ENCODE measurements around the gene INHBC. TPM values are rescaled to one million over a fixed set of nuclear protein-coding genes. Genes with fewer than 3 reads are reported as not detected.

The INHBC gene, protein sequence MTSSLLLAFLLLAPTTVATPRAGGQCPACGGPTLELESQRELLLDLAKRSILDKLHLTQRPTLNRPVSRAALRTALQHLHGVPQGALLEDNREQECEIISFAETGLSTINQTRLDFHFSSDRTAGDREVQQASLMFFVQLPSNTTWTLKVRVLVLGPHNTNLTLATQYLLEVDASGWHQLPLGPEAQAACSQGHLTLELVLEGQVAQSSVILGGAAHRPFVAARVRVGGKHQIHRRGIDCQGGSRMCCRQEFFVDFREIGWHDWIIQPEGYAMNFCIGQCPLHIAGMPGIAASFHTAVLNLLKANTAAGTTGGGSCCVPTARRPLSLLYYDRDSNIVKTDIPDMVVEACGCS
- under 1 TPM in 3 of 4 donors, not detected in 1; 0.33 to 0.63 (median 0.54) TPM for total RNA-seq

DNA sequence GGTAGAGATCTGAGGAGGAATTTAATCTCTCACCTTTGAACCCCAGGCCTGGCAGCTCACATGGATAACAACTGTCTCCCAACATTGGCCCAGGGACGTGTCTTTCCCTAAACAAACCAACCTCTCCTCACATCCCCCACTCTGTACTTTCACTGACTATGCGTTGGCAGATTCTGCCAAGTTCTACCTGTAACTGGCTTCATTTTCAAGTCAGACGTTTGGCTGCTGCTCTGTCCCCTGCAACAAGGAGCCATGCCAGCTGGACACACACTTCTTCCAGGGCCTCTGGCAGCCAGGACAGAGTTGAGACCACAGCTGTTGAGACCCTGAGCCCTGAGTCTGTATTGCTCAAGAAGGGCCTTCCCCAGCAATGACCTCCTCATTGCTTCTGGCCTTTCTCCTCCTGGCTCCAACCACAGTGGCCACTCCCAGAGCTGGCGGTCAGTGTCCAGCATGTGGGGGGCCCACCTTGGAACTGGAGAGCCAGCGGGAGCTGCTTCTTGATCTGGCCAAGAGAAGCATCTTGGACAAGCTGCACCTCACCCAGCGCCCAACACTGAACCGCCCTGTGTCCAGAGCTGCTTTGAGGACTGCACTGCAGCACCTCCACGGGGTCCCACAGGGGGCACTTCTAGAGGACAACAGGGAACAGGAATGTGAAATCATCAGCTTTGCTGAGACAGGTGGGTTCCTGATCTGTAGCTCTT, at the start of gene INHBC:
TSS of gene INHBC (plus strand) at position 268 of the 707 bp plus-strand sequence. CDS start at position 371, 103 bp downstream.
- peaks cover 15 to 25% of the 10 kb centered on the region in 2 donors for H3K4me1 ChIP-seq
- no peaks in the 10 kb centered on the region for H3K9me3 ChIP-seq
- TF ChIP-seq, protein P1, sequence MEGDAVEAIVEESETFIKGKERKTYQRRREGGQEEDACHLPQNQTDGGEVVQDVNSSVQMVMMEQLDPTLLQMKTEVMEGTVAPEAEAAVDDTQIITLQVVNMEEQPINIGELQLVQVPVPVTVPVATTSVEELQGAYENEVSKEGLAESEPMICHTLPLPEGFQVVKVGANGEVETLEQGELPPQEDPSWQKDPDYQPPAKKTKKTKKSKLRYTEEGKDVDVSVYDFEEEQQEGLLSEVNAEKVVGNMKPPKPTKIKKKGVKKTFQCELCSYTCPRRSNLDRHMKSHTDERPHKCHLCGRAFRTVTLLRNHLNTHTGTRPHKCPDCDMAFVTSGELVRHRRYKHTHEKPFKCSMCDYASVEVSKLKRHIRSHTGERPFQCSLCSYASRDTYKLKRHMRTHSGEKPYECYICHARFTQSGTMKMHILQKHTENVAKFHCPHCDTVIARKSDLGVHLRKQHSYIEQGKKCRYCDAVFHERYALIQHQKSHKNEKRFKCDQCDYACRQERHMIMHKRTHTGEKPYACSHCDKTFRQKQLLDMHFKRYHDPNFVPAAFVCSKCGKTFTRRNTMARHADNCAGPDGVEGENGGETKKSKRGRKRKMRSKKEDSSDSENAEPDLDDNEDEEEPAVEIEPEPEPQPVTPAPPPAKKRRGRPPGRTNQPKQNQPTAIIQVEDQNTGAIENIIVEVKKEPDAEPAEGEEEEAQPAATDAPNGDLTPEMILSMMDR (IDR thresholded peaks at IDR 0.05): no peak
- TF ChIP-seq POLR2A (IDR thresholded peaks at IDR 0.05): no peak
- no peaks in the 10 kb centered on the region for H3K36me3 ChIP-seq
- 28 to 54% methylated on average over 3 to 7 of the region's 8 CpGs for WGBS, 2 donors
- intact Hi-C loops (cut with DNase I): no loop called here
- no peaks in the 10 kb centered on the region for H3K27me3 ChIP-seq
- peak within 1 kb of the TSS; percentile 21 to 51 (median 47) for H3K27ac ChIP-seq
- no peak within 1 kb of the TSS for H3K4me3 ChIP-seq (replicated peaks in 1 of 3)
- peak; percentile 62 to 70 for DNase-seq

DNA sequence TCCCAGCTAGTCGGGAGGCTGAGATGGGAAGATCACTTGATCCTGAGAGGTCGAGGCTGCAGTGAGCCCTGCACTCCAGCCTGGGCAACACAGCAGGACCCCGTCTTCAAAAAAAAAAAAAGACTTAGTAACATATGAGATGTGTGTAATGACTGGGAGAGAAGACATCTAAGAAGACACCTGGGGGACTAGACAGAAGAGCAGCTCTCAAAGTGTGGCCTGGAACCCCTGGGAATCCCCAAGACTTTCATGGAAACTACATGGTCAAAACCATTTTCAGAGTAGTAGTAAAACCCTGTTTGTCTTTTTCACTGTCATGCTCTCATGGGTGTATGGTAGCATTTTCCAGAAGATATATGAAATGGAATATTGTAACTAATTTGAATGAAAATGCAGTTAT, 49.0 kb upstream of the INHBC start:
- intact Hi-C loops (cut with DNase I): no loop called here
- Histone ChIP-seq H3K27me3 (no peaks in the 10 kb centered on the region), H3K4me1 (peaks cover 3 to 7% of the 10 kb centered on the region in 2 donors), H3K4me3 (replicated peaks in 1 of 3) (no peak overlapping the region), H3K27ac (no peak overlapping the region), H3K36me3 (peaks cover 0 to 3% of the 10 kb centered on the region in 2 donors), H3K9me3 (no peaks in the 10 kb centered on the region)
- DNase-seq: no peak
- 94 to 98% methylated on average over 3 of the region's 3 CpGs for WGBS, 2 donors
- no peak for TF ChIP-seq POLR2A (IDR thresholded peaks at IDR 0.05)
- TF ChIP-seq, protein P1 (IDR thresholded peaks at IDR 0.05): no peak

DNA sequence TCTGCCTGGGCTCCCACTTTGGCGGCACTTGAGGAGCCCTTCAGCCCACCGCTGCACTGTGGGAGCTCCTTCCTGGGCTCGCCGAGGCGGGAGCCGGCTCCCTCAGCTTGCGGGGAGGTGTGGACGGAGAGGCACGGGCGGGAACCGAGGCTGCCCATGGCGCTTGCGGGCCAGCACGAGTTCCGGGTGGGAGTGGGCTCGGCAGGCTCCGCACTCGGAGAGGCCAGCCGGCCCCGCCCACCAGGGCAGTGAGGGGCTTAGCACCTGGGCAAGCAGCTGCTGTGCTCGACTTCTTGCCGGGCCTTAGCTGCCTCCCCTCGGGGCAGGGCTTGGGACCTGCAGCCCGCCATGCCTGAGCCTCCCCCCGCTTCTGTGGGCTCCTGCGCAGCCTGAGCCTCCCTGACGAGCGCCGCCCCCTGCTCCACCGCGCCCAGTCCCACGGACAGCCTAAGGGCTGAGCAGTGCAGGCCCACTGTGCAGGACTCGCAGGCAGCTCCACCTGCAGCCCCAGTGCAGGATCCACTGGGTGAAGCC, 48.3 kb upstream of the INHBC start:
- intact Hi-C loops (cut with DNase I): no loop called here
- peaks cover 3 to 7% of the 10 kb centered on the region in 2 donors for H3K4me1 ChIP-seq
- no peak overlapping the region for H3K27ac ChIP-seq
- H3K4me3 ChIP-seq (replicated peaks in 1 of 3): no peak overlapping the region
- TF ChIP-seq POLR2A (IDR thresholded peaks at IDR 0.05): no peak
- TF ChIP-seq, protein P1 (IDR thresholded peaks at IDR 0.05): no peak
- H3K9me3 ChIP-seq: no peaks in the 10 kb centered on the region
- H3K27me3 ChIP-seq: no peaks in the 10 kb centered on the region
- peaks cover 0 to 3% of the 10 kb centered on the region in 2 donors for H3K36me3 ChIP-seq
- WGBS, 2 donors: 90 to 97% methylated on average over 2 to 16 of the region's 33 CpGs
- no peak for DNase-seq

DNA sequence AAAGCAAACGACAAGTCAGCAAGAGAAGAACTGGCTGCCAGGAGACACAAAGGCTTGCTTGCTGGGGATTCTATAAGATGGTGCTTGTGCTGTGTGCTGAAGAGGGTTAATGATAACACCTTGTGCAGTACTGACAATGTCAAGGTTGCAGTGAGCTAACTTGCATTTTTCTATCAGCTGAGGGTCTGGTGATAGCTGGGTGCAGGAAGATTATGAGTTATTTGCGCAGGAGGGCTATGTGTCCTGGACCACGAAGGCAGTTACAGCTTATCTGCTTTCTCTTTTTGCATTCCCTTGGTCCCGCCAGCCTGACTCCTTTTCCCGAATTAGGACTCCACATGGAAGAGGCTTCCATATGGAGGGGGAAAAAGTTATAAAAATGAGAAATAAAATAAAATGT, 46.2 kb upstream of the INHBC start:
- 91 to 93% methylated on average over 5 of the region's 5 CpGs for WGBS, 2 donors
- TF ChIP-seq, protein P1 (IDR thresholded peaks at IDR 0.05): no peak
- no peak for TF ChIP-seq POLR2A (IDR thresholded peaks at IDR 0.05)
- Histone ChIP-seq H3K27ac (no peak overlapping the region), H3K4me1 (peaks cover 3 to 7% of the 10 kb centered on the region in 2 donors), H3K36me3 (peaks cover under 1 to 3% of the 10 kb centered on the region in 2 donors), H3K4me3 (replicated peaks in 1 of 3) (no peak overlapping the region), H3K27me3 (no peaks in the 10 kb centered on the region), H3K9me3 (no peaks in the 10 kb centered on the region)
- no peak for DNase-seq
- intact Hi-C loops (cut with DNase I): no loop called here
